Fibroblast of lung (primary cell): ENCODE measurements around the gene RPLP2. TPM values are rescaled to one million over a fixed set of nuclear protein-coding genes. Genes with fewer than 3 reads are reported as not detected.

ENCODE experiments used
- DNase-seq, 2 donors: peaks; one replicate each; pipeline versions ENCODE4 v3.0.0 to v3.0.0-alpha.2; 2010; ENCODE audit warnings: low read depth in 2 of 2
- H2AFZ ChIP-seq: 2 replicates; pipeline ENCODE4 v1.5.1; 2012; ENCODE audit warnings: low read length, control low read depth, inconsistent platforms
- H3K27ac ChIP-seq: 2 replicates; pipeline ENCODE4 v1.5.1; 2011; ENCODE audit warnings: low read length, control low read depth; ENCODE audit not compliant: insufficient read depth
- H3K27me3 ChIP-seq: 2 replicates; pipeline ENCODE4 v1.5.1; 2011; ENCODE audit warnings: mild to moderate bottlenecking, low read length; ENCODE audit not compliant: control insufficient read depth, insufficient read depth
- H3K36me3 ChIP-seq: 2 replicates; pipeline ENCODE4 v1.5.1; 2011; ENCODE audit warnings: low read length; ENCODE audit not compliant: control insufficient read depth, insufficient read depth
- H3K4me1 ChIP-seq: 2 replicates; pipeline ENCODE4 v1.5.1; 2011; ENCODE audit warnings: low read length; ENCODE audit not compliant: control insufficient read depth, insufficient read depth; ENCODE audit errors: extremely low read depth
- H3K4me2 ChIP-seq: 2 replicates; pipeline ENCODE4 v1.5.1; 2011; ENCODE audit warnings: low read length, control low read depth; ENCODE audit not compliant: insufficient read depth; ENCODE audit errors: extremely low read depth
- H3K4me3 ChIP-seq, 4 experiments: fragments of 200-600 bp in 1 of 4; sonication (generic) in 1 of 4; replicated peaks in 1 of 4; 2 replicates each; pipeline ENCODE4 v1.5.1; 2011 to 2016; ENCODE audit warnings: low read length in 4 of 4, low read depth in 3 of 4, mild to moderate bottlenecking in 3 of 4, control low read depth in 2 of 4, inconsistent platforms in 1 of 4, mixed read lengths in 1 of 4; ENCODE audit not compliant: insufficient read depth in 1 of 4; ENCODE audit errors: control extremely low read depth in 1 of 4
- H3K79me2 ChIP-seq: 2 replicates; pipeline ENCODE4 v1.5.1; 2012; ENCODE audit warnings: mild to moderate bottlenecking, low read length, inconsistent platforms; ENCODE audit not compliant: control insufficient read depth, insufficient read depth
- H3K9ac ChIP-seq: 2 replicates; pipeline ENCODE4 v1.5.1; 2011; ENCODE audit warnings: mild to moderate bottlenecking, low read length, control low read depth; ENCODE audit not compliant: insufficient read depth
- H3K9me3 ChIP-seq: 2 replicates; pipeline ENCODE4 v1.5.1; 2012; ENCODE audit warnings: low read depth, low read length; ENCODE audit not compliant: control insufficient read depth, insufficient read depth
- H4K20me1 ChIP-seq: 2 replicates; pipeline ENCODE4 v1.5.1; 2011; ENCODE audit warnings: low read length; ENCODE audit not compliant: control insufficient read depth, insufficient read depth; ENCODE audit errors: extremely low read depth
- CTCF ChIP-seq, 2 donors: IDR thresholded peaks in 1 of 2; conservative IDR thresholded peaks in 1 of 2; 1 replicate in 1 of 2; 2 replicates in 1 of 2; pipeline ENCODE4 v1.5.1; 2011 to 2012; ENCODE audit warnings: low read length in 2 of 2, control low read depth in 1 of 2, inconsistent platforms in 1 of 2, low read depth in 1 of 2, mild to moderate bottlenecking in 1 of 2
- EZH2 ChIP-seq: IDR thresholded peaks from 2 replicates; pipeline ENCODE4 v1.5.1; 2012; ENCODE audit warnings: low read length, control low read depth, mild to moderate bottlenecking; ENCODE audit errors: missing control alignments
- polyA plus RNA-seq, 2 donors: library from polyadenylated mRNA; depleted of rRNA in 1 of 2; stranded (reverse) in 1 of 2; unstranded in 1 of 2; fragments of >200 nt; gene quantifications; 2 replicates each; pipeline ENCODE4 v1.2.1, GENCODE V29; 2011 to 2012; ENCODE audit warnings: missing spikeins in 1 of 2
- total RNA-seq: library from RNA; depleted of rRNA; stranded (reverse); fragments of >200 nt; gene quantifications from 2 replicates; pipeline ENCODE4 v1.2.1, GENCODE V29; 2014

Gene RPLP2
- total and polyA plus RNA-seq, 2 donors (not counting 1 experiment from before 2014, with no cell fraction given): 294 to 741 TPM

GRCh38 chr11:800473-800872 is 9.3 kb upstream of the RPLP2 start:
- Histone ChIP-seq H3K9me3 (no peaks in the 10 kb centered on the region), H3K27me3 (no peaks in the 10 kb centered on the region), H4K20me1 (no peaks in the 10 kb centered on the region), H3K4me1 (peaks cover 17% of the 10 kb centered on the region), H3K4me3 (no peak overlapping the region), H3K27ac (no peak overlapping the region), H3K9ac (no peak overlapping the region), H3K4me2 (no peak overlapping the region), H3K79me2 (peaks cover 7% of the 10 kb centered on the region), H2AFZ (no peak overlapping the region), H3K36me3 (peaks cover 20% of the 10 kb centered on the region)
- TF ChIP-seq CTCF (conservative IDR thresholded peaks at IDR 0.05 in 1 of 2, IDR thresholded peaks at IDR 0.05 in 1 of 2; ENCODE audit: low read depth in 1 of 2, low read length in 2 of 2): no peak
- no peak for TF ChIP-seq EZH2
- no peak for DNase-seq

- Histone ChIP-seq H2AFZ (no peak overlapping the region), H3K4me3 (no peak overlapping the region), H3K4me2 (no peak overlapping the region), H3K27me3 (no peaks in the 10 kb centered on the region), H3K27ac (no peak overlapping the region), H4K20me1 (no peaks in the 10 kb centered on the region), H3K4me1 (peaks cover 17% of the 10 kb centered on the region), H3K36me3 (peaks cover 20% of the 10 kb centered on the region), H3K9me3 (no peaks in the 10 kb centered on the region), H3K79me2 (peaks cover 3% of the 10 kb centered on the region), H3K9ac (no peak overlapping the region)
- TF ChIP-seq EZH2 (no peak), CTCF (conservative IDR thresholded peaks at IDR 0.05 in 1 of 2, IDR thresholded peaks at IDR 0.05 in 1 of 2; ENCODE audit: low read depth in 1 of 2, low read length in 2 of 2) (no peak)
- no peak for DNase-seq
These were observed 8.5 kb upstream of the RPLP2 start for GRCh38 chr11:801097-801780.

- no peak for DNase-seq
- no peaks in the 10 kb centered on the region for H3K9me3 ChIP-seq
- H3K4me2 ChIP-seq: no peak overlapping the region
- no peak overlapping the region for H2AFZ ChIP-seq
- H3K4me3 ChIP-seq: no peak overlapping the region
- peaks cover 10% of the 10 kb centered on the region for H3K4me1 ChIP-seq
- no peaks in the 10 kb centered on the region for H3K27me3 ChIP-seq
- no peaks in the 10 kb centered on the region for H4K20me1 ChIP-seq
- H3K79me2 ChIP-seq: no peaks in the 10 kb centered on the region
- no peak for TF ChIP-seq EZH2
- TF ChIP-seq CTCF (conservative IDR thresholded peaks at IDR 0.05 in 1 of 2, IDR thresholded peaks at IDR 0.05 in 1 of 2; ENCODE audit: low read depth in 1 of 2, low read length in 2 of 2): no peak
- peaks cover 20% of the 10 kb centered on the region for H3K36me3 ChIP-seq
- no peak overlapping the region for H3K27ac ChIP-seq
- H3K9ac ChIP-seq: no peak overlapping the region
These were observed 7.6 kb upstream of the RPLP2 start for GRCh38 chr11:802018-802617.
